Heart right ventricle (tissue), 16 donors: ENCODE results near the gene GBP3. TPM values are rescaled to one million over a fixed set of nuclear protein-coding genes. Genes with fewer than 3 reads are reported as not detected.

Experiments
- ATAC-seq, 8 donors: fragments of 200-7000 bp; cut with Tn5 transposase; one replicate each; pipeline ENCODE4 v1.9.1; 2020; ENCODE audit warnings: mild to moderate bottlenecking in 8 of 8, moderate library complexity in 8 of 8, moderate number of reproducible peaks in 1 of 8
- DNase-seq, 2 donors: peaks; one replicate each; pipeline ENCODE4 v3.0.0-alpha.2; 2020
- H3K27ac ChIP-seq, 10 donors: fragments of 200-600 bp; sonication (generic) in 2 of 10; one replicate each; pipeline versions ENCODE4 v1.5.0 to v1.8.0; 2020 to 2022; ENCODE audit warnings: mild to moderate bottlenecking in 3 of 10
- H3K27me3 ChIP-seq, 7 donors: fragments of 200-600 bp; one replicate each; pipeline ENCODE4 v1.8.0; 2021 to 2022; ENCODE audit warnings: mild to moderate bottlenecking in 2 of 7
- H3K36me3 ChIP-seq, 9 donors: fragments of 200-600 bp; sonication (generic) in 1 of 9; one replicate each; pipeline versions ENCODE4 v1.5.0 to v1.8.0; 2020 to 2022; ENCODE audit warnings: mild to moderate bottlenecking in 2 of 9
- H3K4me1 ChIP-seq, 9 donors: fragments of 200-600 bp; sonication (generic) in 1 of 9; one replicate each; pipeline versions ENCODE4 v1.5.0 to v1.8.0; 2020 to 2022; ENCODE audit warnings: mild to moderate bottlenecking in 4 of 9
- H3K4me3 ChIP-seq, 10 donors: fragments of 200-600 bp; sonication (generic) in 2 of 10; one replicate each; pipeline versions ENCODE4 v1.5.0 to v1.8.0; 2020 to 2022; ENCODE audit warnings: mild to moderate bottlenecking in 7 of 10, moderate library complexity in 2 of 10
- H3K9me3 ChIP-seq, 11 donors: fragments of 200-600 bp in 10 of 11; sonication (generic) in 2 of 11; one replicate each; pipeline versions ENCODE4 v1.5.0 to v1.8.0; 2013 to 2022; ENCODE audit warnings: mild to moderate bottlenecking in 2 of 11, control low read depth in 1 of 11, moderate library complexity in 1 of 11
- CTCF ChIP-seq, 9 donors: fragments of 200-600 bp; sonication (generic) in 2 of 9; IDR thresholded peaks; one replicate each; pipeline versions ENCODE4 v1.5.0 to v1.8.0; 2021 to 2022; ENCODE audit warnings: antibody characterized with exemption in 9 of 9, mild to moderate bottlenecking in 5 of 9, moderate library complexity in 1 of 9
- WGBS, 2 donors: extraction: QIAGEN DNeasy Blood & Tissue Kit; methylation state at CpG; one replicate each; pipeline ENCODE4 v1.1.7; 2013; ENCODE audit warnings: inconsistent platforms in 1 of 2; 5-methylcytosine and 5-hydroxymethylcytosine counted together
- intact Hi-C, 10 donors: fragments of 100-400 bp; cut with DNase I; formaldehyde crosslinking; loops; one replicate each; pipeline versions ENCODE4 v1.11.1 to v1.14.2; 2022
- polyA plus RNA-seq, 2 donors: library from polyadenylated mRNA; stranded (reverse); fragments of 200-250 nt; gene quantifications; one replicate each; pipeline ENCODE4 v1.2.3, GENCODE V29; 2013
- total RNA-seq, 10 donors: library from RNA; stranded (reverse); fragmentation: NEBNext Ultra II Directional in 3 of 10; extraction: Animal tissue kit (Norgen Biotek cat#: 25700) in 3 of 10; gene quantifications; one replicate each; pipeline versions ENCODE4 v1.2.1 to v1.2.4, GENCODE V29; 2021 to 2023
- donor health status: Arrhythmogenic right ventricular cardiomyopathy.
- donor health status: ischemic (EF 13 %, LVEDD 7.1; RV severe dilation, severe dysfunction).
- donor health status: healthy with polysubstance abuse.
- donor health status: DM: no; HTN: yes; CAD: no.
- donor health status: DM: no; HTN: no; CAD: no.
- donor health status: ischemic (EF 25% LVEDD 6.9; RV normal size, moderate dysfunction).
- donor health status: ischemic (EF 25% LVEDD 5.7; RV mildly dilated, moderate dysfunction).
- donor health status: healthy.
- donor health status: DM: yes; HTN: yes; CAD: no.
- donor health status: Ischemic cardiomyopathy.
- donor health status: ischemic (EF 35%, LVEDD 5.7; RV mildly dilated, moderate dysfunction).
- donor health status: nonischemic (EF 11% LVEDD 7.7; RV severe dilation, severe dysfunction).
- donor health status: DM: yes; HTN: yes; CAD: no.
- donor health status: PGD.
- donor health status: ischemic (EF 29% LVEDD 5.4; RV normal size, mild dysfunction).
- donor health status: nonischemic (EF 23%, LVEDD 6.1; RV moderate dilation, normal function).

The GBP3 gene
- total and polyA plus RNA-seq, 12 donors: 1.6 to 21.6 (median 6.0) TPM

DNA sequence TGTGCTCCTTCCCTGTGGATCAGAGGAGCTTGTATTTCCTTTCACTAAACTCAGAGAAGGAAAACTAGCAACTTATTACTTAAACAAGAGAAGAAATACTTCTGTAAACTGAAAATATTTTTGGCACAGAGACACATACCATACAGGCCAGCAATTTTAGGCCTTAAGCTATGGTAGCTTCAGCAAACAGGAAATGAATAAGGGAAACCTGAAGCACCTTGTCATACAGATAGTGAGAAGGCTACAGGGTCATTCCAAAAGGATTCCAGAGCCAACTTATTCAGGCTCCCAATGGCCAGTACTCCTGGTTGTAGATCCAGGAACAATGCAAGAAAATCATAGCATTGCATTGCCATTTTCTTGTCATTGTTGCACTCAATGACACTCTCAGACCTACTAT, 21.2 kb downstream of the GBP3 start:
- ATAC-seq: no peak
- H3K36me3 ChIP-seq: peaks cover 0 to 28% (median 0%) of the 10 kb centered on the region in 9 donors
- H3K27me3 ChIP-seq: no peaks in the 10 kb centered on the region
- H3K27ac ChIP-seq: no peak overlapping the region
- no peak for TF ChIP-seq CTCF (IDR thresholded peaks at IDR 0.05)
- intact Hi-C loops: loop anchor here in 6 of 10 donors (5.0 to 10.0 kb wide), 5 partner anchors 83 to 763 kb away; partner anchors contain the start of gene GBP4 (in 2 of the 6)
- no peak for DNase-seq
- peaks cover 0 to 8% (median 0%) of the 10 kb centered on the region in 9 donors for H3K4me1 ChIP-seq
- no peak overlapping the region for H3K4me3 ChIP-seq
- H3K9me3 ChIP-seq: no peaks in the 10 kb centered on the region

DNA sequence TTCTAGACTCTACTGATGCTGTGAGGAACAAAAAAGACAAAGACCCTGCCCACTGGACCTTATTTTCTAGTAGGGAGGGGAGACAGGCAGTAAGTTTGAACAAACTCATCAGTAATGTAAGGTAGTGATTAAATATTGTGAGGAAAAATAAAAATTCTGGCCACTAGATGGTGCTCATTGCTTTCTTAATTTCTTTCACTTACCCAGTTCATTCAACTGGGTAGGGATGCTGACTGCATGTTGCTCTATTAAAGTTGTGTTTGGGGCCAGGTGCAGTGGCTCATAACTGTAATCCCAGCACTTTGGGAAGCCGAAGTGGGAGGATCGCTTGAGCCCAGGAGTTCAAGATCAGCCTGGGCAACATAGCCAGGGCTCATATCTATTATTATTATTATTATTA, 23.9 kb downstream of the GBP3 start:
- 2 to 3% methylated on average over 2 of the region's 2 CpGs for WGBS, 2 donors
- no peaks in the 10 kb centered on the region for H3K9me3 ChIP-seq
- no peak overlapping the region for H3K4me3 ChIP-seq
- H3K36me3 ChIP-seq: peaks cover 0 to under 1% (median 0%) of the 10 kb centered on the region in 9 donors
- peak; percentile 73 to 92 (median 85) for ATAC-seq
- no peak overlapping the region for H3K27ac ChIP-seq
- H3K4me1 ChIP-seq: peaks cover 0 to 12% (median 2%) of the 10 kb centered on the region in 9 donors
- peak in 1 of 2 donors; percentile 30 for DNase-seq
- intact Hi-C loops: loop anchor here in 8 of 10 donors (1.0 to 5.0 kb wide), 10 partner anchors 84 to 609 kb away; no protein-coding TSS in a partner anchor
- H3K27me3 ChIP-seq: no peaks in the 10 kb centered on the region
- peak; percentile 51 to 72 (median 62) for TF ChIP-seq CTCF (IDR thresholded peaks at IDR 0.05)

DNA sequence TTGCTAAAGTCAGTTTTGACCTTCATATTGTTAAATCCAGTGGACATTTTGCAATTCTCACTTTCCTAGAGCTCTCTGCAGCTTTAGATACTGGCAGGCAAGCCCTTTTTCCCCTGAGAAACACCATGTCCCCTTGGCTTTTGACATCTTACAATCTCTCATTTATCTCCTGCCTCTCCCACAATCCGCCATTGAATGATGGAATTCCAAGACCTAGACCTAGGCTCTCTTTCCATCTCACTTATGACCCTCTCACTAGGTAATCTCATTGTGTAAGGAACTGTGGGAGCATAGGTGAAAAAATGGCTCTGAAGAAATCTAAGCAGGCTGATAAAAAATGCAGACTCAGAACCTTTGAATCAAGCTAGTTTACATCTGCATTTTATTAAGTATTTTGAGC, 32.2 kb downstream of the GBP3 start:
- H3K27ac ChIP-seq: no peak overlapping the region
- peak overlapping the region in 1 of 10 donors; percentile 11 for H3K4me3 ChIP-seq
- H3K27me3 ChIP-seq: no peaks in the 10 kb centered on the region
- no peak for TF ChIP-seq CTCF (IDR thresholded peaks at IDR 0.05)
- DNase-seq (no peak), ATAC-seq (no peak)
- intact Hi-C loops: no loop called here
- peaks cover 2 to 48% (median 34%) of the 10 kb centered on the region in 9 donors for H3K4me1 ChIP-seq
- no peaks in the 10 kb centered on the region for H3K9me3 ChIP-seq
- 86 to 91% methylated on average over 1 of the region's 1 CpG for WGBS, 2 donors
- peaks cover 0 to 34% (median 9%) of the 10 kb centered on the region in 9 donors for H3K36me3 ChIP-seq

- Histone ChIP-seq H3K4me3 (no peak overlapping the region), H3K36me3 (peaks cover 0 to 54% (median 9%) of the 10 kb centered on the region in 9 donors), H3K4me1 (peaks cover 0 to 62% (median 45%) of the 10 kb centered on the region in 9 donors), H3K27me3 (no peaks in the 10 kb centered on the region), H3K9me3 (no peaks in the 10 kb centered on the region), H3K27ac (peak overlapping the region in 8 of 10 donors; percentile 7 to 75 (median 52))
- 91 to 94% methylated on average over 4 of the region's 4 CpGs for WGBS, 2 donors
- ATAC-seq (no peak), DNase-seq (no peak)
- no peak for TF ChIP-seq CTCF (IDR thresholded peaks at IDR 0.05)
- intact Hi-C loops: no loop called here
These were observed 37.0 kb downstream of the GBP3 start for GRCh38 chr1:88985692-88986091.
